Sigmoid colon (tissue), 4 donors: ENCODE measurements around the gene NFKB2.
A peak's percentile ranks its signal among the peaks of the same experiment; 100 is the strongest.

ENCODE experiments used
- CTCF ChIP-seq, 4 experiments: fragments of 450-650 bp in 3 of 4; fragments of 200-600 bp in 1 of 4; IDR thresholded peaks; one replicate each; pipeline ENCODE4 v1.5.1; 2016 to 2019; ENCODE audit warnings: antibody characterized with exemption in 4 of 4, mild to moderate bottlenecking in 3 of 4, moderate library complexity in 2 of 4
- POLR2A ChIP-seq, 2 donors: fragments of 450-650 bp; IDR thresholded peaks; one replicate each; pipeline ENCODE4 v1.6.1; 2016; ENCODE audit warnings: antibody characterized with exemption in 2 of 2, mild to moderate bottlenecking in 2 of 2, moderate library complexity in 2 of 2
- POLR2AphosphoS5 ChIP-seq, 4 donors: sonication (generic); formaldehyde crosslinking; IDR thresholded peaks; one replicate each; pipeline ENCODE4 v1.6.1; 2017; ENCODE audit warnings: antibody characterized with exemption in 4 of 4

- TF ChIP-seq CTCF (IDR thresholded peaks at IDR 0.05) (no peak), POLR2A (IDR thresholded peaks at IDR 0.05) (no peak), POLR2AphosphoS5 (IDR thresholded peaks at IDR 0.05) (peak in 1 of 4 donors; percentile 15)
Measured at GRCh38 chr10:102397222-102398171, 2.0 kb downstream of the NFKB2 start.
